Stimulated activated CD4-positive, alpha-beta T cell treated with anti-CD3 and anti-CD28 coated beads, Interleukin-12 subunit alpha, Interleukin-12 subunit beta, amount 100 ng/mL, for 24 hours (primary cell): Measurements from ENCODE around the gene DCDC2.
"Not testable (repeated sequence)": the region's sequence is repeated elsewhere in the genome, so short reads cannot be mapped to it uniquely, and the experiment has no call there.

ENCODE experiments used
- DNase-seq, 2 experiments: peaks; one replicate each; pipeline ENCODE4 v3.0.0-alpha.2; 2020; ENCODE audit warnings: low read depth in 2 of 2

DCDC2 gene

GRCh38 chr6:24272148-24272547 lies 85.7 kb downstream of the DCDC2 start:
- no peak for DNase-seq

GRCh38 chr6:24270011-24270410 lies 87.8 kb downstream of the DCDC2 start:
- no peak for DNase-seq

- not testable (repeated sequence) for DNase-seq
These were observed 99.6 kb downstream of the DCDC2 start for GRCh38 chr6:24258214-24258613.

- DNase-seq: no peak
These were observed 100.6 kb downstream of the DCDC2 start for GRCh38 chr6:24257282-24257681.

GRCh38 chr6:24255676-24256075 lies 102.2 kb downstream of the DCDC2 start:
- DNase-seq: no peak

- DNase-seq: no peak
These were observed 104.5 kb downstream of the DCDC2 start for GRCh38 chr6:24253360-24253759.

GRCh38 chr6:24252280-24252679 lies 105.6 kb downstream of the DCDC2 start:
- no peak for DNase-seq

- DNase-seq: no peak
These were observed 106.5 kb downstream of the DCDC2 start for GRCh38 chr6:24251339-24251738.

- DNase-seq: no peak
These were observed 107.9 kb downstream of the DCDC2 start for GRCh38 chr6:24249926-24250325.

- no peak for DNase-seq
These were observed 112.6 kb downstream of the DCDC2 start for GRCh38 chr6:24245275-24245674.

GRCh38 chr6:24242924-24243323 lies 114.9 kb downstream of the DCDC2 start:
- DNase-seq: no peak

GRCh38 chr6:24241779-24242178 lies 116.1 kb downstream of the DCDC2 start:
- not testable (repeated sequence) for DNase-seq

- no peak for DNase-seq
These were observed 116.9 kb downstream of the DCDC2 start for GRCh38 chr6:24240943-24241342.

- no peak for DNase-seq
These were observed 117.4 kb downstream of the DCDC2 start for GRCh38 chr6:24240380-24240928.

GRCh38 chr6:24238700-24239099 lies 119.2 kb downstream of the DCDC2 start:
- no peak for DNase-seq

GRCh38 chr6:24236779-24237178 lies 121.1 kb downstream of the DCDC2 start:
- not testable (repeated sequence) for DNase-seq

- no peak for DNase-seq
These were observed 123.9 kb downstream of the DCDC2 start for GRCh38 chr6:24233813-24234442.

GRCh38 chr6:24231438-24231977 lies 126.4 kb downstream of the DCDC2 start:
- no peak for DNase-seq

GRCh38 chr6:24229696-24230405 lies 128.0 kb downstream of the DCDC2 start:
- DNase-seq: no peak

- DNase-seq: no peak
These were observed 129.1 kb downstream of the DCDC2 start for GRCh38 chr6:24228681-24229255.

GRCh38 chr6:24228123-24228522 lies 129.7 kb downstream of the DCDC2 start:
- no peak for DNase-seq

- no peak for DNase-seq
These were observed 130.3 kb downstream of the DCDC2 start for GRCh38 chr6:24227556-24227955.

- DNase-seq: no peak
These were observed 131.3 kb downstream of the DCDC2 start for GRCh38 chr6:24226541-24226940.
